GM12872 (cell line): ENCODE results near the gene FAM131C.

Source experiments
- CTCF ChIP-seq: IDR thresholded peaks from 3 replicates; pipeline ENCODE4 v1.5.1; 2011; ENCODE audit warnings: low read depth, mild to moderate bottlenecking, low read length, moderate library complexity; ENCODE audit not compliant: insufficient read depth

Gene FAM131C

GRCh38 chr1:16066245-16066644, 7.2 kb downstream of the FAM131C start:
- no peak for TF ChIP-seq CTCF

GRCh38 chr1:16065269-16065576, 8.2 kb downstream of the FAM131C start:
- TF ChIP-seq CTCF, result no peak

GRCh38 chr1:16064536-16065268, 8.7 kb downstream of the FAM131C start:
- no peak for TF ChIP-seq CTCF

- no peak for TF ChIP-seq CTCF
Observed at GRCh38 chr1:16063921-16064320, 9.5 kb downstream of the FAM131C start.

- no peak for TF ChIP-seq CTCF
Observed at GRCh38 chr1:16063226-16063829, 10.1 kb downstream of the FAM131C start.

GRCh38 chr1:16061266-16061665, 12.2 kb downstream of the FAM131C start:
- no peak for TF ChIP-seq CTCF

- peak; percentile 95 for TF ChIP-seq CTCF
Observed at GRCh38 chr1:16055613-16056520, 17.6 kb downstream of the FAM131C start.
